ENCODE results near the gene POU2F3. TPM values are rescaled to one million over a fixed set of nuclear protein-coding genes. Genes with fewer than 3 reads are reported as not detected.

The POU2F3 gene
- total RNA-seq, 1 donor from 2014 or later, result not detected

DNA sequence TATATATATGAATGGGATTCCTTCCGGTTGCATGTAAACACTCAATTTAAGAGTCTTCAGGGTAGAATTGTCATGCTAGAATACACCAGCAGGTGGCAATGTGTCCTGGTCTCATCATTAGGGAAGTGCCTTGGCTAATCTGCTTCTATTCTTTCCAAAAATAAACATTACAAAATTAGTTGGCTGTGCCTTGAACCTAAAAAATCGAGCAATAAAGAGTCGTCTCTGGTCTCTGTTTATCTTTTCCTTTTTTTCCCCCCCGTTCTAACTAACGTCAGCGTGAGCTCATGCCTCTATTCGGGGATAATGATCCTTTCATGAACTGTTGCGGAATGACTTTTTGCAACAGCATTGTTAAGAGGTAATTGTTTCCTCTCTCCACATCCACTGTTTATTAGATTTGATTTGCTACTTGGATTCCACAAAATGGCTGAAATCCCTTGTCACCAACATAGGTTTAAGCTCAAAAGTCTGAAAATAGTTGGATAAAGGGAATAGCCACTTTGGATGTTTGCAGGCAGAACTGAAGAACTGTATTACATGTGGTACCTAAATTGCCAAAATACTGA, 95.0 kb downstream of the POU2F3 start:
- Mint-ChIP-seq H3K27ac (ENCODE audit: unreplicated experiment) (peak overlapping the region; percentile 88), H3K9me3 (ENCODE audit: unreplicated experiment) (no peaks in the 10 kb centered on the region), H3K27me3 (ENCODE audit: unreplicated experiment) (no peaks in the 10 kb centered on the region), H3K36me3 (ENCODE audit: unreplicated experiment) (peaks cover 4% of the 10 kb centered on the region), H3K4me3 (ENCODE audit: unreplicated experiment) (peak overlapping the region; percentile 72), H3K4me1 (ENCODE audit: unreplicated experiment) (peaks cover 52% of the 10 kb centered on the region)
- TF ChIP-seq, protein P1, sequence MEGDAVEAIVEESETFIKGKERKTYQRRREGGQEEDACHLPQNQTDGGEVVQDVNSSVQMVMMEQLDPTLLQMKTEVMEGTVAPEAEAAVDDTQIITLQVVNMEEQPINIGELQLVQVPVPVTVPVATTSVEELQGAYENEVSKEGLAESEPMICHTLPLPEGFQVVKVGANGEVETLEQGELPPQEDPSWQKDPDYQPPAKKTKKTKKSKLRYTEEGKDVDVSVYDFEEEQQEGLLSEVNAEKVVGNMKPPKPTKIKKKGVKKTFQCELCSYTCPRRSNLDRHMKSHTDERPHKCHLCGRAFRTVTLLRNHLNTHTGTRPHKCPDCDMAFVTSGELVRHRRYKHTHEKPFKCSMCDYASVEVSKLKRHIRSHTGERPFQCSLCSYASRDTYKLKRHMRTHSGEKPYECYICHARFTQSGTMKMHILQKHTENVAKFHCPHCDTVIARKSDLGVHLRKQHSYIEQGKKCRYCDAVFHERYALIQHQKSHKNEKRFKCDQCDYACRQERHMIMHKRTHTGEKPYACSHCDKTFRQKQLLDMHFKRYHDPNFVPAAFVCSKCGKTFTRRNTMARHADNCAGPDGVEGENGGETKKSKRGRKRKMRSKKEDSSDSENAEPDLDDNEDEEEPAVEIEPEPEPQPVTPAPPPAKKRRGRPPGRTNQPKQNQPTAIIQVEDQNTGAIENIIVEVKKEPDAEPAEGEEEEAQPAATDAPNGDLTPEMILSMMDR (IDR thresholded peaks at IDR 0.05), result peak; percentile 73
- no peak for DNase-seq (ENCODE audit: extremely low spot score, unreplicated experiment)

DNA sequence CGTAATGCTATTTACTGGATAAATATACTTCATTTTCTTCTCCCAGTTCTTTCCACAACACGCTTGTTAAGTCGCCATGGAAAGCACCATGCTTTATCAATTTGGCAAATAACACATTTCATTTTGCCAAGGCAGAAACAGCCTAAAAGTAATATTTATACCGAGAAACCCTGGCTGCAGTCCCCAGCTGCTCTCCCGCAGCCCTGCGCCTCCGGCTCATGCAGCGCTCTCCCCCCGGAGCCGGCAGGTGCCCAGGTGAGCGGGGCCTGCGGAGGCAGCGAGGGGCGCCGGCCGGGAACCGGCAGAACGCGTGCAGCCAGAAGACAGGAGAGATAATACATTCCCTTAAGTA, 95.6 kb downstream of the POU2F3 start:
- DNase-seq (ENCODE audit: extremely low spot score, unreplicated experiment), result no peak
- Mint-ChIP-seq H3K36me3 (ENCODE audit: unreplicated experiment) (no peaks in the 10 kb centered on the region), H3K4me3 (ENCODE audit: unreplicated experiment) (peak overlapping the region; percentile 72), H3K9me3 (ENCODE audit: unreplicated experiment) (no peaks in the 10 kb centered on the region), H3K4me1 (ENCODE audit: unreplicated experiment) (peaks cover 52% of the 10 kb centered on the region), H3K27ac (ENCODE audit: unreplicated experiment) (peak overlapping the region; percentile 88), H3K27me3 (ENCODE audit: unreplicated experiment) (no peaks in the 10 kb centered on the region)
- TF ChIP-seq, protein P1 (IDR thresholded peaks at IDR 0.05), result no peak

DNA sequence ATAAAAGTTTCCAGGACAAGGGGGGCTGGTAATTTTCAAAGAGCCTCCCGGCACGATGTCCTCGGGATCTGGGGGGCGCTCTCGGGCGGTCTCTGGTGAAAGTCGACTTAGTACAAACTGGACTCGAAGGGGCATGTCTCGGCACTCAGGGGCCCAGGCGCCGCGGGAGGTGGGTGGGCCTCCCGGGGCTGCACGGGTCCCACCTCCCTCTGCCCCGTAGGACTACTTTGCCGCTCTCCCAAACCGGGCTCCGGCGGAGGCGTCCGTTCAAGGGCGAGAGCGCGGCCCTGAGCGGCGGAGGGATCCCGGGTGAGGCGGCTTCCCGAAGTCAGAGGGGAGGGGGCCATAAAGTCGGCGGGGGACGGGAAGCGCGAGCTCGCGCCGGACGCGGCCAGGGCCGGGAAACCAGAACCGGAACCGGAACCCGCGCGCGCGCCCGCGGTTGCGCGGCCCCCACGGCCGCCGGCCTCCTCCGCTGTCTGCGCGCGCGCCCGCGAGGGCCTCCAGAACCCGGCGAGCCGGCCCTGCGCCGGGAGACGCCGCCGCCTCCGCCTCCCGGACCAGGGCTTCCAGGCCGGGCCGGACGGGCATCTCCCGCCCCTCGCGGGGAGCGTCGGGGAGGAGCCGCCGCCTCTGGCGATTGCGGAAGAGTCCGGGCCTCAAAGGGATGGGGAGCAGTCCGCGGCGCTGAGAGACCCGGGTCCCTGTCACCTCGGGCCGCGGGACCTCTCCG, 96.1 kb downstream of the POU2F3 start, which contains the start of gene ARHGEF12:
Gene ARHGEF12 (plus strand): TSS at position 506 of the 733 bp plus-strand sequence. CDS start 831 bp downstream, outside the sequence.
- Mint-ChIP-seq H3K27ac (ENCODE audit: unreplicated experiment) (peak within 1 kb of the TSS; percentile 95), H3K4me1 (ENCODE audit: unreplicated experiment) (peaks cover 51% of the 10 kb centered on the region), H3K36me3 (ENCODE audit: unreplicated experiment) (no peaks in the 10 kb centered on the region), H3K27me3 (ENCODE audit: unreplicated experiment) (no peaks in the 10 kb centered on the region), H3K9me3 (ENCODE audit: unreplicated experiment) (no peaks in the 10 kb centered on the region), H3K4me3 (ENCODE audit: unreplicated experiment) (peak within 1 kb of the TSS; percentile 96)
- TF ChIP-seq, protein P1 (IDR thresholded peaks at IDR 0.05), result peak; percentile 46
- peak; percentile 98 for DNase-seq (ENCODE audit: extremely low spot score, unreplicated experiment)

DNA sequence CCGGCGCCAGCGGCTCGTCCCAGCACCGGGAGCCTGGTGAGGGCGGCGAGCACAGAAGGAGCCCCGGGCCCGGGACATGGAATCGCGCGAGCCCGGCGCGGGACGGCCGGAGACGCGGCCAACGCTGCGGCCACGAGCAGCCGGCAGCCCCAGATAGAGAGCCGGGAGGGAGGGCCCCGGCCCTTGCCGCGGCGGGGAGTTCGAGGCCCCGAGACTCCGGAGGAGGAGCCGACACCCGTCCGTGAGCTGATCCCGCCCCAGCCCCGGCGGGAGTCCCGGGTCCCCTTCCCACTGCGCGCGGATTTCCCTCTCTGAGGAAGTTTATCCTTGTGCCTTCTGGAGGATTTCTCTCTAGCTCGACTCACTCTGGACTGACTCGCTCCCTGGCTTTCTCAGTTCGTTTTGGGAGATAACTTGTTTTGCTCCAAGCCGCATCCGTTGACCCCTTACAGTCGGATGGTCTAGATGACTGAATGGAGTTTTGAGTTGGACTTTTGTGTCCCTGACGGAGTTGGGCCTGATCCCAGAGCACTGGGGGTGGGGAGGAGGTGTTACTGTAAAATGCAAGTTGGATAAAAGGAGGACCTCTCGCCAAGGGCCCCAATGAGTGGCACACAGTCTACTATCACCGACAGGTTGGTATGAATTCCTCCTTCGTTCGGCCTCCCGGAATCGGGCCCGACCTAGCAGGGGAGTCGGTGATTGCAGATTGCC, 96.9 kb downstream of the POU2F3 start:
- Mint-ChIP-seq H3K27me3 (ENCODE audit: unreplicated experiment) (no peaks in the 10 kb centered on the region), H3K36me3 (ENCODE audit: unreplicated experiment) (no peaks in the 10 kb centered on the region)

More for the DNA sequence above, 96.9 kb downstream of the POU2F3 start:
- Mint-ChIP-seq H3K4me3 (ENCODE audit: unreplicated experiment) (peak overlapping the region; percentile 96), H3K27ac (ENCODE audit: unreplicated experiment) (peak overlapping the region; percentile 95), H3K9me3 (ENCODE audit: unreplicated experiment) (no peaks in the 10 kb centered on the region), H3K4me1 (ENCODE audit: unreplicated experiment) (peaks cover 51% of the 10 kb centered on the region)
- TF ChIP-seq, protein P1 (IDR thresholded peaks at IDR 0.05), result no peak
- DNase-seq (ENCODE audit: extremely low spot score, unreplicated experiment), result peak; percentile 88
